ACC112 (cell line): ENCODE data around the gene MUC22.
"Not testable (repeated sequence)": the region's sequence is repeated elsewhere in the genome, so short reads cannot be mapped to it uniquely, and the experiment has no call there.

ENCODE experiments used
- H2AFZ ChIP-seq: fragments of 200-600 bp; sonication (generic); one replicate; pipeline ENCODE4 v1.6.0; 2017; ENCODE audit warnings: antibody characterized with exemption, low read length; ENCODE audit not compliant: unreplicated experiment
- H3K27ac ChIP-seq: fragments of 200-600 bp; sonication (generic); 2 replicates; pipeline ENCODE4 v1.5.1; 2014; ENCODE audit warnings: low read depth, mild to moderate bottlenecking, antibody characterized with exemption, low read length, moderate library complexity
- H3K27me3 ChIP-seq: fragments of 200-600 bp; sonication (generic); 2 replicates; pipeline ENCODE4 v1.6.1; 2014; ENCODE audit warnings: mild to moderate bottlenecking, antibody characterized with exemption, low read length, moderate library complexity, mixed read lengths; ENCODE audit not compliant: insufficient read depth
- H3K36me3 ChIP-seq: fragments of 200-600 bp; sonication (generic); 2 replicates; pipeline ENCODE4 v1.6.1; 2016; ENCODE audit warnings: mild to moderate bottlenecking, antibody characterized with exemption, low read length, moderate library complexity, mixed read lengths; ENCODE audit not compliant: insufficient read depth
- H3K4me1 ChIP-seq: fragments of 200-600 bp; sonication (generic); one replicate; pipeline ENCODE4 v1.6.1; 2016; ENCODE audit warnings: low read length, mixed read lengths; ENCODE audit not compliant: insufficient read depth, unreplicated experiment, control insufficient read depth
- H3K4me3 ChIP-seq: fragments of 200-600 bp; sonication (generic); 2 replicates; pipeline ENCODE4 v1.5.1; 2014; ENCODE audit warnings: mild to moderate bottlenecking, low read depth, low read length
- H3K79me2 ChIP-seq: fragments of 200-600 bp; sonication (generic); one replicate; pipeline ENCODE4 v1.6.0; 2016; ENCODE audit warnings: low read length; ENCODE audit not compliant: control insufficient read depth, unreplicated experiment, insufficient read depth

Gene MUC22

DNA sequence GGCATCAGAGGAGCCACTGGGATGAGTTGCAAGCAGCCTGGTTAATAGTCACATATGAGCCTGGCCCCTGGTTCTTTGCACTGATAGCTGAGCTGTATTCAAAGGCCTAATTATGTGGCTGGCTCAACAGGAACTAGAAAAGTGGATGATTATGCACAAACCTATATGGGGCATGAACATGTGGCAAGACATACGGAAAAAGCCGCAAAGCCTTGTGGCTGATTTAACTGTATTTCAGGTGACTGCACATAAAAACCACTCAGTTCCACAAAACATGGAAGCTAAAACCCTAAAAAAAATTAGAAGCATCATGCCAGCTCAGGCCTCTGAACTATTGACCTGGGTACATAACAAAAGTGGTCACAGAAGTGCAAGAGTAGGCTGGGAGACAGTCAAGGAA lies 13.0 kb upstream of the MUC22 start:
- Histone ChIP-seq H3K79me2 (no peaks in the 10 kb centered on the region), H3K4me3 (no peak overlapping the region), H2AFZ (no peak overlapping the region), H3K27ac (no peak overlapping the region), H3K36me3 (no peaks in the 10 kb centered on the region), H3K4me1 (peaks cover 7% of the 10 kb centered on the region), H3K27me3 (no peaks in the 10 kb centered on the region)

GRCh38 chr6:30998785-30999184 lies 11.5 kb upstream of the MUC22 start:
- peaks cover 7% of the 10 kb centered on the region for H3K4me1 ChIP-seq

DNA sequence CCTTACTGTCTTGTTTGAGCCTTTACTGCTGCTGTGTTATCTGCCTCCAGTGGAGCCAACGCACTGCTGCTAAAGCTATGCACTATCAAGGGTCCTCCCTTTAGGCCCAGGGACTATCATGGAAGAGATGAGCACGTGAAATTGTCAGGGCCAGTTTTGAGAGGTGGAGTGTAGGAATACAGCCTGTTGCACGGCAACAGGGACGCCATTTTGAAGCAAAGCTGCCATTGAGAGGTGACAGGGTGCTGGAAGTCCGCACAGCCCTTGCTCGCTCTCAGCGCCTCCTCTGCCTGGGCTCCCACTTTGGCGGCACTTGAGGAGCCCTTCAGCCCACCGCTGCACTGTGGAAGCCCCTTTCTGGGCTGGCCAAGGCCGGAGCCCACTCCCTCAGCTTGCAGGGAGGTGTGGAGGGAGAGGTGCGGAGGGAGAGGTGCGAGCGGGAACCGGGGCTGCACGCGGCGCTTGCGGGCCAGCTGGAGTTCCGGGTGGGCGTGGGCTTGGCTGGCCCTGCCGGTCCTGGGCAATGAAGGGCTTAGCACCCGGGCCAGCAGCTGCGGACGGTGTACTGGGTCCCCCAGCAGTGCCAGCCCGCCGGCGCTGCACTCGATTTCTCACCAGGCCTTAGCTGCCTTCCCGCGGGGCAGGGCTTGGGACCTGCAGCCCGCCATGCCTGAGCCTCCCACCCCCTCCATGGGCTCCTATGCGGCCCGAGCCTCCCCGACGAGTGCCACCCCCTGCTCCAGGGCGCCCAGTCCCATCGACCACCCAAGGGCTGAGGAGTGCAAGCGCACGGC lies 10.0 kb upstream of the MUC22 start:
- not testable (repeated sequence) for H3K27ac ChIP-seq, H2AFZ ChIP-seq, H3K79me2 ChIP-seq

More at GRCh38 chr6:30998785-30999184, 11.5 kb upstream of the MUC22 start:
- Histone ChIP-seq H3K27me3 (no peaks in the 10 kb centered on the region), H3K36me3 (no peaks in the 10 kb centered on the region), H3K79me2 (no peaks in the 10 kb centered on the region), H3K27ac (no peak overlapping the region), H2AFZ (no peak overlapping the region), H3K4me3 (no peak overlapping the region)

DNA sequence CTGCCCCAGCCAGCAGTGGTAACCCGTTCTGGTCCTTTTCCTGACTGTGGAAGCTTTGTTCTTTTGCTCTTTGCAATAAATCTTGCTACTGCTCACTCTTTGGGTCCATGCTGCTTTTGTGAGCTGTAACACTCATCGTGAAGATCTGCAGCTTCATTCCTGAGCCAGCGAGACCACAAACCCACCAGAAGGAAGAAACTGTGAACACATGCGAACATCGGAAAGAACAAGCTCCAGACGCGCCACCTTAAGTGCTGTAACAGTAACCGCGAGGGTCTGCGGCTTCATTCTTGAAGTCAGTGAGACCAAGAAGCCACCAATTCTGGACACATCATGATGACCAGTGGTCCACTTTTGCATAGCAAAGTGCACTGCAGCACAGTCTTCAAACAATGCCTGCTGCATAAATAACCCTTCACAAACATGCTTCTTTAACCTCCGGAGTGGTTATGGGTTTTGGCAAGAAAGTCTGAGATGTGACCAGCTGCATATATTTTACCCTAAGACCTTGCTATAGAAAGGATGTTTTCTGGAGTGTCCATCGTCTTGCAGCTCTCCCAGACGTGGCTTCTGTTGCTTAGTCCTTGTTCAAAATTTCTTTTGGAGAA lies 8.9 kb upstream of the MUC22 start:
- no peak overlapping the region for H3K4me3 ChIP-seq

More for the DNA sequence above, 10.0 kb upstream of the MUC22 start:
- not testable (repeated sequence) for H3K4me3 ChIP-seq, H3K4me1 ChIP-seq, H3K27me3 ChIP-seq, H3K36me3 ChIP-seq

DNA sequence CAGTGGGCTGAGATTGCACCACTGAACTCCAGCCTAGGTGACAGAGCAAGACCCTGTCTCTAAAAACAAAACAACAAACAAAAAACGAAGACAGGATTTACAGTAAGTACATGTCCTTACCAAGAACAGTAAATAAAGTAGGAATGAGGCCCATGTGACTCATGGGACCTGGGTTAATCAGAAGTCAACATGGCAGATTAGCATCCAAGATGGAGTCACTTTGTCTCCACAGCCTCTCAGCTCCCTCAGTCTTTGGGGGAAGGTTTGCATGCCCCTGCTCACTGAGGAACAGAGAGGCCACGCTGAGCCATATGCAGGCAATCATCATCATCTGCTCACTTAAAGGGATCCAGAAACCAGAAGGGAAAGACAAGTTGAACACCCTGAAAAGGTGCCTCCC lies 7.8 kb upstream of the MUC22 start:
- Histone ChIP-seq H3K27ac (no peak overlapping the region), H2AFZ (no peak overlapping the region)

More for the DNA sequence above, 8.9 kb upstream of the MUC22 start:
- Histone ChIP-seq H3K27ac (no peak overlapping the region), H2AFZ (no peak overlapping the region), H3K4me1 (peaks cover 7% of the 10 kb centered on the region), H3K79me2 (no peaks in the 10 kb centered on the region), H3K36me3 (no peaks in the 10 kb centered on the region), H3K27me3 (no peaks in the 10 kb centered on the region)

GRCh38 chr6:31004794-31005193 lies 5.5 kb upstream of the MUC22 start:
- Histone ChIP-seq H3K4me1 (peaks cover 12% of the 10 kb centered on the region), H3K4me3 (no peak overlapping the region), H3K27me3 (no peaks in the 10 kb centered on the region), H3K27ac (no peak overlapping the region), H3K36me3 (no peaks in the 10 kb centered on the region), H2AFZ (no peak overlapping the region), H3K79me2 (no peaks in the 10 kb centered on the region)

More for the DNA sequence above, 7.8 kb upstream of the MUC22 start:
- H3K4me1 ChIP-seq, result peaks cover 11% of the 10 kb centered on the region
- no peaks in the 10 kb centered on the region for H3K36me3 ChIP-seq
- no peaks in the 10 kb centered on the region for H3K27me3 ChIP-seq
- H3K4me3 ChIP-seq, result no peak overlapping the region
- H3K79me2 ChIP-seq, result no peaks in the 10 kb centered on the region

- H3K4me1 ChIP-seq, result peaks cover 16% of the 10 kb centered on the region
- no peaks in the 10 kb centered on the region for H3K36me3 ChIP-seq
- no peaks in the 10 kb centered on the region for H3K27me3 ChIP-seq
- H2AFZ ChIP-seq, result no peak overlapping the region
- no peaks in the 10 kb centered on the region for H3K79me2 ChIP-seq
- H3K4me3 ChIP-seq, result no peak overlapping the region
- H3K27ac ChIP-seq, result no peak overlapping the region
Observed at GRCh38 chr6:31005249-31006020, 4.8 kb upstream of the MUC22 start.

DNA sequence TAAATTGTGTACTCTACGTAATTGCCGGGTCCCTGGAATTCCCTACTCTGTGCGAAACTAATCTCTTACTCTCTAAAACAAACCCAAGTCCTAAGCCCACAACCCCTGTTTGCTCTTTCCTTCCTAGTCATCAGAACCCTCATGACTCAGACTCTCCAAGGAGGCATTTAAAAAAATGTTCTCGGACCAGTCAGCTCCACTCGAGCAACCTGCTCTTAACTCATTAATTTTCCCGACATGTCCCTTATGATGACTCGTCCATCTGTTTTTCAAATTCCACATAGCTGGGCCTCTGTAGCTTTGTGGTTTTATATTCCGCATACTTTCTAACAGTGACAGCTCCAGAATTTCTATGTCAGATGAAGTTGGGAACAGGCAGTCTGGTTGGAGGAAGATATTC lies 2.6 kb upstream of the MUC22 start:
- Histone ChIP-seq H2AFZ (no peak overlapping the region), H3K27me3 (no peaks in the 10 kb centered on the region), H3K4me3 (no peak overlapping the region), H3K27ac (peak overlapping the region; percentile 16; the same call in 1 of the 2 replicates), H3K79me2 (no peaks in the 10 kb centered on the region), H3K4me1 (peaks cover 18% of the 10 kb centered on the region), H3K36me3 (no peaks in the 10 kb centered on the region)

GRCh38 chr6:31008165-31008564 lies 2.1 kb upstream of the MUC22 start:
- Histone ChIP-seq H2AFZ (no peak overlapping the region), H3K27me3 (no peaks in the 10 kb centered on the region), H3K27ac (0 out of 2 replicates have a peak overlapping the region, but pooled peaks have one; percentile 0), H3K36me3 (no peaks in the 10 kb centered on the region), H3K79me2 (no peaks in the 10 kb centered on the region), H3K4me3 (no peak overlapping the region), H3K4me1 (peaks cover 18% of the 10 kb centered on the region)

DNA sequence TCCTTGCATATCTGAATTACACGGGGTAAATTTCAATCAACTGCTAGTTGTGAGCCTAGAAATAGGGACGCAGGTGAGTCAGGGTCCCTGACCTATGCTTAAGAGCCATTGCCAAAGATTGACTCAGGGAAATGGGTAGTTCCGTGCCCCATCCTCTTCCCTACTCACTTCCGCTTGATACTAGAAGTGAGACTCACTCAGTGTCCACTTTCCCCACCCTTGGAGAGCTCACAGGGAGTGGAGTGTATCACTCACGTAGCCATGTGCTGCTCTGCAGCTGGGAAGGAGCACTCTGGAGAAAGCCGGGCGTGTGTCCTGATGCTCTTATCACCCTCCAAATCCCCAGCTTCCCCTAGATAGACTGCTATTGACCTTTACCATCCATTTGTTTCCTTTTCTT lies 543 bp upstream of the MUC22 start:
- Histone ChIP-seq H3K79me2 (no peaks in the 10 kb centered on the region), H2AFZ (no peak overlapping the region), H3K36me3 (no peaks in the 10 kb centered on the region), H3K4me1 (peaks cover 18% of the 10 kb centered on the region), H3K27ac (no peak overlapping the region), H3K27me3 (peaks cover 5% of the 10 kb centered on the region; the same call in 1 of the 2 replicates), H3K4me3 (no peak overlapping the region)
